ENCODE data around the gene ESYT3.
"Not testable (repeated sequence)": the region's sequence is repeated elsewhere in the genome, so short reads cannot be mapped to it uniquely, and the experiment has no call there.

ESYT3 gene

GRCh38 chr3:138509586-138509985 lies 75.2 kb downstream of the ESYT3 start:
- TF ChIP-seq POLR2AphosphoS5 (IDR thresholded peaks at IDR 0.05; ENCODE audit: low read depth) (no peak), SPI1 (IDR thresholded peaks at IDR 0.05; ENCODE audit: borderline replicate concordance, low read depth) (no peak), GABPA (IDR thresholded peaks at IDR 0.05; ENCODE audit: low read depth) (no peak)
- TF ChIP-seq, protein P1, sequence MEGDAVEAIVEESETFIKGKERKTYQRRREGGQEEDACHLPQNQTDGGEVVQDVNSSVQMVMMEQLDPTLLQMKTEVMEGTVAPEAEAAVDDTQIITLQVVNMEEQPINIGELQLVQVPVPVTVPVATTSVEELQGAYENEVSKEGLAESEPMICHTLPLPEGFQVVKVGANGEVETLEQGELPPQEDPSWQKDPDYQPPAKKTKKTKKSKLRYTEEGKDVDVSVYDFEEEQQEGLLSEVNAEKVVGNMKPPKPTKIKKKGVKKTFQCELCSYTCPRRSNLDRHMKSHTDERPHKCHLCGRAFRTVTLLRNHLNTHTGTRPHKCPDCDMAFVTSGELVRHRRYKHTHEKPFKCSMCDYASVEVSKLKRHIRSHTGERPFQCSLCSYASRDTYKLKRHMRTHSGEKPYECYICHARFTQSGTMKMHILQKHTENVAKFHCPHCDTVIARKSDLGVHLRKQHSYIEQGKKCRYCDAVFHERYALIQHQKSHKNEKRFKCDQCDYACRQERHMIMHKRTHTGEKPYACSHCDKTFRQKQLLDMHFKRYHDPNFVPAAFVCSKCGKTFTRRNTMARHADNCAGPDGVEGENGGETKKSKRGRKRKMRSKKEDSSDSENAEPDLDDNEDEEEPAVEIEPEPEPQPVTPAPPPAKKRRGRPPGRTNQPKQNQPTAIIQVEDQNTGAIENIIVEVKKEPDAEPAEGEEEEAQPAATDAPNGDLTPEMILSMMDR (IDR thresholded peaks at IDR 0.05; ENCODE audit: insufficient read depth, low read length): no peak
- TF ChIP-seq, protein P2, sequence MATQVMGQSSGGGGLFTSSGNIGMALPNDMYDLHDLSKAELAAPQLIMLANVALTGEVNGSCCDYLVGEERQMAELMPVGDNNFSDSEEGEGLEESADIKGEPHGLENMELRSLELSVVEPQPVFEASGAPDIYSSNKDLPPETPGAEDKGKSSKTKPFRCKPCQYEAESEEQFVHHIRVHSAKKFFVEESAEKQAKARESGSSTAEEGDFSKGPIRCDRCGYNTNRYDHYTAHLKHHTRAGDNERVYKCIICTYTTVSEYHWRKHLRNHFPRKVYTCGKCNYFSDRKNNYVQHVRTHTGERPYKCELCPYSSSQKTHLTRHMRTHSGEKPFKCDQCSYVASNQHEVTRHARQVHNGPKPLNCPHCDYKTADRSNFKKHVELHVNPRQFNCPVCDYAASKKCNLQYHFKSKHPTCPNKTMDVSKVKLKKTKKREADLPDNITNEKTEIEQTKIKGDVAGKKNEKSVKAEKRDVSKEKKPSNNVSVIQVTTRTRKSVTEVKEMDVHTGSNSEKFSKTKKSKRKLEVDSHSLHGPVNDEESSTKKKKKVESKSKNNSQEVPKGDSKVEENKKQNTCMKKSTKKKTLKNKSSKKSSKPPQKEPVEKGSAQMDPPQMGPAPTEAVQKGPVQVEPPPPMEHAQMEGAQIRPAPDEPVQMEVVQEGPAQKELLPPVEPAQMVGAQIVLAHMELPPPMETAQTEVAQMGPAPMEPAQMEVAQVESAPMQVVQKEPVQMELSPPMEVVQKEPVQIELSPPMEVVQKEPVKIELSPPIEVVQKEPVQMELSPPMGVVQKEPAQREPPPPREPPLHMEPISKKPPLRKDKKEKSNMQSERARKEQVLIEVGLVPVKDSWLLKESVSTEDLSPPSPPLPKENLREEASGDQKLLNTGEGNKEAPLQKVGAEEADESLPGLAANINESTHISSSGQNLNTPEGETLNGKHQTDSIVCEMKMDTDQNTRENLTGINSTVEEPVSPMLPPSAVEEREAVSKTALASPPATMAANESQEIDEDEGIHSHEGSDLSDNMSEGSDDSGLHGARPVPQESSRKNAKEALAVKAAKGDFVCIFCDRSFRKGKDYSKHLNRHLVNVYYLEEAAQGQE (IDR thresholded peaks at IDR 0.05; ENCODE audit: insufficient replicate concordance, low read depth): no peak
- DNase-seq (ENCODE audit: low read depth in 1 of 2, low spot score in 1 of 2): no peak
- Histone ChIP-seq H3K4me3 (replicated peaks; ENCODE audit: insufficient read depth, low read length) (no peak overlapping the region), H3K27ac (replicated peaks) (no peak overlapping the region), H3K27me3 (ENCODE audit: insufficient read depth, poor library complexity, severe bottlenecking) (no peaks in the 10 kb centered on the region)

GRCh38 chr3:138511945-138512344 lies 77.5 kb downstream of the ESYT3 start:
- no peak overlapping the region for H3K4me3 ChIP-seq (replicated peaks; ENCODE audit: insufficient read depth, low read length)
- DNase-seq (ENCODE audit: low read depth in 1 of 2, low spot score in 1 of 2): no peak

GRCh38 chr3:138513090-138513843 lies 78.9 kb downstream of the ESYT3 start:
- Histone ChIP-seq H3K27me3 (ENCODE audit: insufficient read depth, poor library complexity, severe bottlenecking) (peaks cover 3% of the 10 kb centered on the region), H3K4me3 (replicated peaks; ENCODE audit: insufficient read depth, low read length) (no peak overlapping the region), H3K27ac (replicated peaks) (no peak overlapping the region)
- TF ChIP-seq, protein P2 (IDR thresholded peaks at IDR 0.05; ENCODE audit: insufficient replicate concordance, low read depth): no peak
- TF ChIP-seq, protein P1 (IDR thresholded peaks at IDR 0.05; ENCODE audit: insufficient read depth, low read length): no peak
- TF ChIP-seq GABPA (IDR thresholded peaks at IDR 0.05; ENCODE audit: low read depth): no peak
- TF ChIP-seq POLR2AphosphoS5 (IDR thresholded peaks at IDR 0.05; ENCODE audit: low read depth): no peak
- TF ChIP-seq SPI1 (IDR thresholded peaks at IDR 0.05; ENCODE audit: borderline replicate concordance, low read depth): no peak
- no peak for DNase-seq (ENCODE audit: low read depth in 1 of 2, low spot score in 1 of 2)

More at GRCh38 chr3:138511945-138512344, 77.5 kb downstream of the ESYT3 start:
- Histone ChIP-seq H3K27me3 (ENCODE audit: insufficient read depth, poor library complexity, severe bottlenecking) (peaks cover 3% of the 10 kb centered on the region), H3K27ac (replicated peaks) (no peak overlapping the region)
- TF ChIP-seq, protein P2 (IDR thresholded peaks at IDR 0.05; ENCODE audit: insufficient replicate concordance, low read depth): no peak
- TF ChIP-seq POLR2AphosphoS5 (IDR thresholded peaks at IDR 0.05; ENCODE audit: low read depth) (no peak), SPI1 (IDR thresholded peaks at IDR 0.05; ENCODE audit: borderline replicate concordance, low read depth) (peak; percentile 68)

GRCh38 chr3:138521445-138521844 lies 87.0 kb downstream of the ESYT3 start:
- not testable (repeated sequence) for H3K4me3 ChIP-seq (replicated peaks; ENCODE audit: insufficient read depth, low read length); H3K27ac ChIP-seq (replicated peaks); DNase-seq (ENCODE audit: low read depth in 1 of 2, low spot score in 1 of 2); H3K27me3 ChIP-seq (ENCODE audit: insufficient read depth, poor library complexity, severe bottlenecking)

Data from HL-60 (cell line).